Measurements from ENCODE around the gene SIGLEC14. TPM values are rescaled to one million over a fixed set of nuclear protein-coding genes. Genes with fewer than 3 reads are reported as not detected.

The SIGLEC14 gene
- total RNA-seq, 2 donors from 2014 or later, result not detected

DNA sequence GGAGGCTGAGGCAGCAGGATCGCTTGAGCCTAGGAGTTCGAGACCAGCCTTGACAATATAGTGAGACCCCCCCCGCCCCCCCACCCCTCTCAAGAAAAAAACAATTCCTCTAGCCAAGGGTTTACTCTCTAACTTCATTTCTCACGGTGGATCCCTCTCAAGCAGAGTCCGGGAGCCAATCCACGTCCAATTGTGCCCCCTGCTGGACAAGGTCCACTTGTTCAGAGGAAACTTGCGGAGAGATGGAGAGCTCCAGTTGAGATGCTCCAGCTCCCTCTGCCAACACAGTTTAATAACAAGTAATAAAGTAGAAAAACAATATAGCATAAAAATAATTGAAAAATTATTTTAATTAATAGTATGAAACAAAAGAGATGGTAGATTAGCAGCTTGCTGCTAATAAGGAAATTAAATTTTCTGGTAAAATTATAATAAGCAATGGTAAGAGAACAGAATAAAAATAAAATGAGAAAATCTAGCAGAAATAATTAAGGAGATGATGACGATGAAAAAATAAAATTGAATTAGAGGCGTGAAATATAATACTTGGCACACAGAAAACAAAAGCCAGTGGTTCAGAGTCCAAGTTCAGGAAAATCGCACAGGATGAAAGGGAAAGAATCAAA is 14.5 kb upstream of the SIGLEC14 start:
- ATAC-seq (no peak), DNase-seq (peak; percentile 61 to 77 (median 68))
- WGBS, 2 donors, result 11 to 15% methylated on average over 9 to 10 of the region's 10 CpGs
- Histone ChIP-seq H3K4me1 (no peaks in the 10 kb centered on the region), H3K9me3 (no peaks in the 10 kb centered on the region), H3K36me3 (replicated peaks in 1 of 2; ENCODE audit: insufficient read depth in 1 of 2, low read depth in 2 of 2) (no peaks in the 10 kb centered on the region), H3K27me3 (no peaks in the 10 kb centered on the region), H3K27ac (no peak overlapping the region), H3K4me3 (no peak overlapping the region)
- intact Hi-C loops (cut with DNase I), result no loop called here
- TF ChIP-seq POLR2A (IDR thresholded peaks at IDR 0.05), result no peak
- TF ChIP-seq, protein P1, sequence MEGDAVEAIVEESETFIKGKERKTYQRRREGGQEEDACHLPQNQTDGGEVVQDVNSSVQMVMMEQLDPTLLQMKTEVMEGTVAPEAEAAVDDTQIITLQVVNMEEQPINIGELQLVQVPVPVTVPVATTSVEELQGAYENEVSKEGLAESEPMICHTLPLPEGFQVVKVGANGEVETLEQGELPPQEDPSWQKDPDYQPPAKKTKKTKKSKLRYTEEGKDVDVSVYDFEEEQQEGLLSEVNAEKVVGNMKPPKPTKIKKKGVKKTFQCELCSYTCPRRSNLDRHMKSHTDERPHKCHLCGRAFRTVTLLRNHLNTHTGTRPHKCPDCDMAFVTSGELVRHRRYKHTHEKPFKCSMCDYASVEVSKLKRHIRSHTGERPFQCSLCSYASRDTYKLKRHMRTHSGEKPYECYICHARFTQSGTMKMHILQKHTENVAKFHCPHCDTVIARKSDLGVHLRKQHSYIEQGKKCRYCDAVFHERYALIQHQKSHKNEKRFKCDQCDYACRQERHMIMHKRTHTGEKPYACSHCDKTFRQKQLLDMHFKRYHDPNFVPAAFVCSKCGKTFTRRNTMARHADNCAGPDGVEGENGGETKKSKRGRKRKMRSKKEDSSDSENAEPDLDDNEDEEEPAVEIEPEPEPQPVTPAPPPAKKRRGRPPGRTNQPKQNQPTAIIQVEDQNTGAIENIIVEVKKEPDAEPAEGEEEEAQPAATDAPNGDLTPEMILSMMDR (IDR thresholded peaks at IDR 0.05), result peak in 6 of 7 experiments; percentile 19 to 54 (median 34)

DNA sequence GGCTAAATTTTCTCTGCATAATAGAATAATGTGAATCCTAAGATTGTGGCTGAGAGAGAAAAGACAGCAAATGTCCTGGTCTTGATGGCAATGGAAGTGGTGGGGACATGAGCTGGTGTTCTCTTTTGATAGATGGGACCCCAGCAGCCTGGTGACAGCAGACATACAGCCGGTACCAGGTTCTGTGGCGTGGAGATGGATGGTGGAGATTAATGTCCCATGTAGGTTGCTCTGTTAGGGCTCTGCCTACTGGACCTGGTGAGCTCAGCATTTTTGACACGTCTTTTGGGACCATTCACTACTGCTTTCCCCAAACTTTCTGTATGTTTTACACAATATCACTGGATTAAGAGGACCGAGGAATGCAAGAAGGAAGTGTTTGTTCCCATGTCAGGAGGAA is 8.2 kb upstream of the SIGLEC14 start:
- H3K9me3 ChIP-seq, result no peaks in the 10 kb centered on the region
- ATAC-seq, result no peak
- no peak overlapping the region for H3K27ac ChIP-seq
- DNase-seq, result no peak
- H3K4me1 ChIP-seq, result no peaks in the 10 kb centered on the region
- TF ChIP-seq POLR2A (IDR thresholded peaks at IDR 0.05), result no peak
- TF ChIP-seq, protein P1 (IDR thresholded peaks at IDR 0.05), result no peak
- no peaks in the 10 kb centered on the region for H3K27me3 ChIP-seq
- no peaks in the 10 kb centered on the region for H3K36me3 ChIP-seq (replicated peaks in 1 of 2; ENCODE audit: insufficient read depth in 1 of 2, low read depth in 2 of 2)
- H3K4me3 ChIP-seq, result no peak overlapping the region
- WGBS, 2 donors, result 43 to 57% methylated on average over 4 of the region's 4 CpGs
- intact Hi-C loops (cut with DNase I), result loop anchor here (10.0 kb wide), 1 partner anchor 180 kb away; the partner anchor contains the start of gene CEACAM18

DNA sequence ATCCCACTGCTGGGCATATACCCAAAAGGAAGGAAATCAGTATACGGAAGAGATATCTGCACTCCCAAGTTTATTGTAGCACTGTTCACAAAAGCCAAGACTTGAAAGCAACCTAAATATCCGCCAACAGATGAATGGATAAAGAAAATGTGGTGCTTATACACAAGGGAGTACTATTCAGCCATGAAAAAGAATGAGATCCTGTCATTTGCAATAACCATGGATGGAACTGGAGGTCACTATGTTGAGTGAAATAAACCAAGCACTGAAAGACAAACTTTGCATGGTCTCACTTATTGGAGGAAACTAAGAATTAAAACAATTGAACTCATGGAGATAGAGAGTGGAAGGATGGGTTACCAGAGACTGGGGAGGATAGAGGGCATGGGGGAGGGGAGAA is 6.5 kb upstream of the SIGLEC14 start:
- Histone ChIP-seq H3K4me1 (no peaks in the 10 kb centered on the region), H3K4me3 (no peak overlapping the region), H3K27ac (no peak overlapping the region), H3K27me3 (no peaks in the 10 kb centered on the region), H3K9me3 (no peaks in the 10 kb centered on the region), H3K36me3 (replicated peaks in 1 of 2; ENCODE audit: insufficient read depth in 1 of 2, low read depth in 2 of 2) (no peaks in the 10 kb centered on the region)
- no peak for ATAC-seq
- WGBS, 2 donors, result 41 to 47% methylated on average over 2 of the region's 2 CpGs
- TF ChIP-seq, protein P1 (IDR thresholded peaks at IDR 0.05), result no peak
- TF ChIP-seq POLR2A (IDR thresholded peaks at IDR 0.05), result no peak
- DNase-seq, result no peak
- intact Hi-C loops (cut with DNase I), result loop anchor here (10.0 kb wide), 1 partner anchor 178 kb away; the partner anchor contains the start of gene CEACAM18

DNA sequence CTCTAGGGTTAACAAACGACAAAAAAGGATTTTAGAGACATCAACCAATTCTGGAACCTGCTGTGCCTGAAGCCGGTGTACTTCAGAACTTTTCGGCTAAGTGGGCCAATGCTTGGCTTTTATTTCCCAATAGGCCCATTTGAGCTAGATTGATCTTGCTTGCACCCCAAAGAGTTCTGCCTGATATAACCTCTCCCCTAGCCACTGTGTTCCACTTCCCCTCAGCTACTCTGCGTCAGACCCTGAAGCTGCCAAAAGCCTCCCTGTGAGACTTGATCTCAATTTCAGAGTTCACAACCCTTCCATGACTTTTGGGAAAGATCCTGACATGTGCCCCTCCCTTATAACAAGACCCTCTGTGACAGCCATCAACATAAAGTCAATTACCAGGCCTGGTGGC is 5.6 kb upstream of the SIGLEC14 start:
- intact Hi-C loops (cut with DNase I), result loop anchor here (10.0 kb wide), 1 partner anchor 177 kb away; the partner anchor contains the start of gene CEACAM18
- DNase-seq (no peak), ATAC-seq (no peak)
- Histone ChIP-seq H3K4me1 (no peaks in the 10 kb centered on the region), H3K4me3 (no peak overlapping the region), H3K9me3 (no peaks in the 10 kb centered on the region), H3K27me3 (no peaks in the 10 kb centered on the region), H3K27ac (no peak overlapping the region), H3K36me3 (replicated peaks in 1 of 2; ENCODE audit: insufficient read depth in 1 of 2, low read depth in 2 of 2) (no peaks in the 10 kb centered on the region)
- TF ChIP-seq, protein P1 (IDR thresholded peaks at IDR 0.05), result no peak
- TF ChIP-seq POLR2A (IDR thresholded peaks at IDR 0.05), result no peak
- 55 to 57% methylated on average over 4 of the region's 4 CpGs for WGBS, 2 donors

All from body of pancreas (tissue), 4 donors.